NK-92 (cell line): ENCODE data around the gene NDFIP1.

Source experiments
- DNase-seq: peaks from one replicate; lab custom pipeline; 2025; ENCODE audit not compliant: unreplicated experiment; lab: John Stamatoyannopoulos, UW

Gene NDFIP1

DNA sequence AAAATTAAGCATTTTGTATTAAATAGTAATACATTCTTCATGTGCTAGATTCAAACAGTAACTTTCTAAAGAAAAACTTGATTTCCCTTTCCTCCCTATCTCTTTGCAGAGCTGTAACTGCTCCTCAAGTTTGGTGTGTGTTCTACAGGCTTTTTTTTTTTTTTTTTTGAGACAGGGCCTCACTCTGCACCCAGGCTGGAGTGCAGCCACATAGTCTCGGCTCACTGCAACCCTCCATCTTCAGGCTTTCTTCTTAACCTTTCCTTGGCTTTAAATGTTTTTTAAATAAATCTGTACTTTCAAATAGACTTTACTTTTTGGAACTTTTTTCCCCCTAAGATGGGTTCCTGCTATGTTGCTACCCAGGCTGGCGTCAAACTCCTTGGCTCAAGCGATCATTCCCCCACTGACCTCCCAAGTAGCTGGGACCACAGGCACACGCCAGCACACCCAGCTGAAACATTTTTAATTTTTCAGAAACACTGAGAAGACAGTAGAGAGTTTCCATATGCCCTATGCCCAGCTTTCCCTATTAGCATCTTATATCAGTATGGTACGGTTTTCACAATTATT, 9.1 kb downstream of the NDFIP1 start:
- DNase-seq: no peak

DNA sequence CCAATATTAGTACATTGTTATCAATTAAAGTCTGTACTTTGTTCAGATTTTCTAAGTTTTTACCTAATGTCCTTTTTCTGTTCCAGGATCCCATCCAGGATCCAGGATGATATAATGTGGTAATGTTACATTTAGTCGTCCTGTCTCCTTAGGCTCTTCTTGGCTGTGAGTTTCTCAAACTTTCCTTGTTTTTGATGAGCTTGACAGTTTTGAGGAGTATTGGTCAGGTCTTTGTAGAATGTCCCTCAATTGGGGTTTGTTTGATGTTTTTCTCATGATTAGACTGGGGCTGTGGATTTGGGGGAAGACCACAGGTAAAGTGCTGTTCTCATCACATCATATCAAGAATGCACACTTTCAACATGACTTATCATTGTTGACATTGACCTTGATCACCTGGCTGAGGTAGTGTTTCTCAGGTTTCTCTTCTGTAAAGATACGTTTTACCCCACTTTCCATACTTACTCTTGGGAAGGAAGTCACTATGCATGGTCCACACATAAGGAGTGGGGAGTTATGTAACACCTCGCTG, 9.6 kb downstream of the NDFIP1 start:
- no peak for DNase-seq

DNA sequence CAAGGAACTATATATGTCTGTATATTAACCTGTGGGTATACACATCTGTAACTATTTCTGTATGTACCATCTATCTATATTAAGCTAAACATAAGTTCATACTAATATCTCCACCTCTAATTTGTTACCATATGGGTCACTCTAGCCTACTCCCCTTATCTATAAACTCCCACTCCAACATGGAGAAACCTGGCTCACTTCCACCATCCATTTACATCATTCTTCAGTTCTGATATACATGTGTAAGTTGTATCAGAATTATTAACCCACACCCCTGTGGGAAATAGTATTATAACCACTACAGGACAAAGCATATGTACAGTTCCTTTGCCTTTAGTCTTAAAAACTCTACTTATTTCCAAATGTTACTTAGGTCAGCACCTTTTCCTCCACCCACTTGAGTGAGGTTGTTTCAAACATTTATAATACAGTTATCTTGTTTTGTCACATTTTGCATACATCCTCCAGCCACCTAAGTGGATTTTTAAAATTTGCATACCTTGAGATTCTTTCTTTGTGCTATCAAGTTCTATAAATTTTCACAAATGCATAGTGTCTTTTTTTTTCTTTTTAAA, 10.6 kb downstream of the NDFIP1 start:
- DNase-seq: no peak

DNA sequence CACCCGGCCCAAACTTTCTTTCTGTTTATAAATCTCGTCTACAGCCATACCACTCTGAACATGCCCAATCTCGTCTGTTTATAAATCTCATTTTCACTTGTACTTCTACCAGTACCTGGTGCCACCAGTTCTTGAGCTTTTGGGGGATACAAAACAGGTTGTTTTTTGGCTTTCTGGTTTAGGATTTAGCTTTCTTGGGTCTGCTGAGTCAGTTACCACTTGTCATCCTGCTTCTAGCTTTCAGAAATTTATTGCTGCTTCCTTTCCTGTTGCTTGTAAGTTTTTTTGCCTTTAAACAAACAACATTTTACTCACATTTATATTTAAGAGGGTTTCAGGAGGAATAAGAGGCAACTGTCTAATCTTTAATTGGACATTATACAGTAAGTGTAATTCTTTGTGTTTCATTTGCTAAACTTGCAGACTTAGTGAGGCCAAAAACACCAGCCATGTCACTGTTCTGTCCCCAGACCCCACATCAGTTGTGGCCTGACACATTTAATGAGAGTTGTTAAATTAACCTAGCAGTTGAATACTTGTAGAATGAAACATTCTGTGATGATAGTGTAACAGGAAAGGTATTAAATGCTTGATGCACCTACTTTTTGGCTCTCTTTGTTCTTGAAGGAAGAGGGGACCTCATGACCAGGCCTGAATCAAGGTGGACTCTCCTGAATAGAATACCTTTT, 11.8 kb downstream of the NDFIP1 start:
- DNase-seq: no peak

- no peak for DNase-seq
These were observed 13.5 kb downstream of the NDFIP1 start for GRCh38 chr5:142122121-142122520.

- no peak for DNase-seq
These were observed 16.8 kb downstream of the NDFIP1 start for GRCh38 chr5:142125378-142125777.

DNA sequence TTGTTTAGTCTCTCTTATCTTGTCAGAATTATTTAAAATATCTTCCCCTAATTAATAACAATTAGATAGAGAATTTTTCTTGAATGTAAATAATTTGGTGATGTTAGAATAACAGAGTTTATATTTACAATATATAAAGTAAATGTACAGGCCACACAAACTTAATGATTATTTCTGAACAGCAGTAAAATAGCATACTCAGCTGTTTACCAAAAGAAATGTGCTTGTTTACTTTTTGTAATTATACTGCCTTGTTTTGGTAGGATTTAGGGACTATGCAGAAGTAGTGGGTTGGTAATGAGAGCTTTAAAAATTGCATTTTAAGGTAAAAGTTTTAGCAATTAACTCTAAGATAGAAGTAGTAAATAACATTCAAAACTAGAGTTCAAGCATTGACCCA, 17.4 kb downstream of the NDFIP1 start:
- DNase-seq: no peak

DNA sequence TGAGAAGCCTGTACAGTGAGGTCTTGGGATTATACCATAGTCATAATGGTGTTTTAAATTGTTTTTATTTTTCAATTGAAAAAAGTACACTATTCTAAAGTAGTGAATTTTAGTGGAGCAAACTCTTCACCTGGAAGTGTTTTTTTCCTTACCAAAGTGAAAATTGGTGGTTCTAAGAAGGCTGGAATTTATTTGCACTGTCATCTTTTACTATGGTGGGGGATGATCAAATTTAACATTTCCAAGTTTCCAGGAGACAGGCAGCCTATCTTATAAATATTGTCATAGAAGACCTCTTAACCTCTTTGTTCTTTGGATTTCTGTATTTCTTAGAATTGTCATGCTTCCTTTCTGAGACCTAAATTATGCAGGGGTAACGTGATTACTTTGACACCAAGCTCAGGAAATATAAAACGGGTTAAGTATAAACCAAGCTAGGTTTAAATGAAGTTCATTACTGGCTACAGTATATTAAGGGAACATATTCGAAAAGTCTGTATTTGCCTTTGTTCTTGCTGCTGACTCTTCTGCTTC, 20.2 kb downstream of the NDFIP1 start:
- DNase-seq: no peak

DNA sequence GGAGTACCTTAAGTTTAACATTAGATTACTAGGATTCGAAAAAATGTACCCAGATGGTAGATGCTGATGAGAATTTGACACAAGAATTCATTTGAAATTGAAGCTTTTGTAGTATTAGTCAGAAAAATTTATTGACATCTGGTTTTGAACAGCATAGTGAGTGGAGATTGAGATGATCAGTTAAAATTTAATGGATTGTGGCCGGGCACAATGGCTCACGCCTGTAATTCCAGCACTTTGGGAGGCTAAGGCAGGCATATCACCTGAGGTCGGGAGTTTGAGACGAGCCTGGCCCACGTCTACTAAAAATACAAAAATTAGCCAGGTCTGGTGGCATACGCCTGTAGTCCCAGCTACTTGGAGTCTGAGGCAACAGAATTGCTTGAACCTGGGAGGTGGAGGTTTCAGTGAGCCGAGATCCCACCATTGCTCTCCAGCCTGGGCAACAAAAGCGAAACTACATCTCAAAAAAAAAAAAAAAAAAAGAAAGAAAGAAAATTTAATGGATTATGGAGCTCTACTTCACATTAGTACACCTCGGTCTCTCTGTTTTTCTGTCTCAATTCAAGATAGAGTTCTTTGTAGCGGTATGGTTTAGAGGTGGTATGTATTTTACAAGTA, 21.0 kb downstream of the NDFIP1 start:
- DNase-seq: no peak

DNA sequence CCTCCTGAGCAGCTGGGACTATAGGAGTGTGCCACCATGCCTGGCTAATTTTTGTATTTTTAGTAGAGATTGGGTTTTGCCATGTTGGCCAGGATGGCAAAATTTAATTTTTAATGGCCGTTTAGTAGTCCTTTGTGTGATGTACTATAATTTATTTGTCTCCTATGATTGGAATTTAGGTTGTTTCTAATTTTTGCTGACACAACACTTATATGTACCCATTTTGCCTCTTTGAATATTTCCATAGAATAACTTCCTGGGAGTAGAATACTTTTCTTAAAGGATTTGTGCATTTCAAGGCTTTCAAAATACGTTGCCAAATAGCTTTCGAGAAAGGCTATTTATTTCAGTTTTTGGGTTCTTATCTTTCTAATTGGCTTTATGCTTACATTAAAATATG, 22.8 kb downstream of the NDFIP1 start:
- DNase-seq: no peak

DNA sequence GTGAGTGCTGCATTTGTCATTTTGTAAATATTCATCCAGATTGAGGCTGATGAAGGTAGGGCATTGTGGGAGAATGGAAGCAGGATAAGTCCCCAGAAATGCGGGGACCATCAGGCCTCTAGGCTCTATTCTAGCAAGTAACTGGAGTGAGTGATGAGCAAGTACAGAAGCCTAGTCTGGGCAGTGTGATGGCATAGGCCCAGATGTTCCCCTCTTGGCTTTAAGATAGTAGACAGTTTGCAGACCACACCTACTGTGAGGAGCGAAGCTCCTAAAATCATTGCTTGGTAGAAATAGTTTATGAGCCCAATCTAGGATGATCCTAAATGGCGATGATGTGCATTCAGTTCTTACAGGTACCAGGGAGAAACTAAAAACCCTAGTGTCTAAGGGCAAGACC, 24.3 kb downstream of the NDFIP1 start:
- no peak for DNase-seq

DNA sequence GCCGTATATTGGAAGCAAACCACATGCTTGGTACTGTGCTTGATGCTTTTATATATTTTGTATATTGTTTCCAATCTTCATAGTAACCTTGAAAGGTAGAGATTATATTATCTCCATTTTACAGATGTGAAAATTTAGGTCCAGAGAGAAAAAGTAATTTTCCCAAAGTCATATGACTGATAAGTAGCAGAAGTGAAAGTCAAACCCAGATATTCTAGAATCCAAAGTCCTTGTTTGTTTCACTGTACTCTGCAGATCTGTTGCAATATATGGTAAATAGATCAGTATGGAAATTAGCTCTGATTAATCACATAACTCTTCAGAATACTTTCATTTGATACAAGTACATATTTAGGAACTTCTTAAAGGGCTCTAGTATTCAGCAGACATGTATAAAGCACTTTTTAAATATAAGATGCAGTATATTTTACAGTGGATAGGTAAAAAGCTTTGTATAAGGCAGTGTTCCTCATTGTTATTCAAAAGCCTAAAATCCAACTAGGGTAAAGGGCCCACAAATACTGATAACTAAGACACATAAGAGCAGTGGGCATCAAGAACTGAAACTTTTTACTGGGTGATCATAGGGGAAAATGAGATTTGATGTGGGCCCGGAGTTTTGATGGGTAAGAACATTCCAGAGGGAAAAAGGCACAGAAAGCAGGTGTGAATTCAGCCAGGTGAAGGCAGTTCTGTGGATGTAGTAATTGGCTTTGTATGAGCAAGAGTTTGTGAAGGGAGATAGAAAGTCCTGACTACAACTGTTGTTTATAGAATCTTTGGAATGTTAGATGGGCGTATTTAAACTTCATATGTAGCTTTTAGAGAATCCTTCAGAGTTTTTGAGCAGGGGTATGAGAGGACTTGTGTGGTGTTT, 25.0 kb downstream of the NDFIP1 start:
- DNase-seq: no peak

- no peak for DNase-seq
These were observed 25.9 kb downstream of the NDFIP1 start for GRCh38 chr5:142134331-142135010.

DNA sequence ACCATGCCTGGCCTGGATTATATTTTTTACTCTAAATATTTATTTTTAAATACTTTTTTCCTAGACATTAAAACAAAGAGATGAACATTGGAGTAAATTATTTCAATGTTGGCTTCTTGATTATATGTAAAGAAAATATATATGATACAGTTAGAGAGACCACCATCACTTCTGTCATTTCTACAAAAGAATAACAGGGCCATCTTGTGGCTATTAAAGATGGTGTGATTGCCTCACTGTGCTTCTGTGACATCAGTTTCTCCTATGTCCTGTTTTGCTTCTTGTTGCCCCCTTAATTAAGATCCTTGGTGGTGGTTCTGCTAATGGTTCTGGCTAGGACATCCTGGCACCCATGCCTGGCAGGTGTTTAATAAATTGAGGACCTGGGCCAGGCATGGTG, 32.9 kb downstream of the NDFIP1 start:
- no peak for DNase-seq

- DNase-seq: no peak
These were observed 35.3 kb downstream of the NDFIP1 start for GRCh38 chr5:142143878-142144277.

DNA sequence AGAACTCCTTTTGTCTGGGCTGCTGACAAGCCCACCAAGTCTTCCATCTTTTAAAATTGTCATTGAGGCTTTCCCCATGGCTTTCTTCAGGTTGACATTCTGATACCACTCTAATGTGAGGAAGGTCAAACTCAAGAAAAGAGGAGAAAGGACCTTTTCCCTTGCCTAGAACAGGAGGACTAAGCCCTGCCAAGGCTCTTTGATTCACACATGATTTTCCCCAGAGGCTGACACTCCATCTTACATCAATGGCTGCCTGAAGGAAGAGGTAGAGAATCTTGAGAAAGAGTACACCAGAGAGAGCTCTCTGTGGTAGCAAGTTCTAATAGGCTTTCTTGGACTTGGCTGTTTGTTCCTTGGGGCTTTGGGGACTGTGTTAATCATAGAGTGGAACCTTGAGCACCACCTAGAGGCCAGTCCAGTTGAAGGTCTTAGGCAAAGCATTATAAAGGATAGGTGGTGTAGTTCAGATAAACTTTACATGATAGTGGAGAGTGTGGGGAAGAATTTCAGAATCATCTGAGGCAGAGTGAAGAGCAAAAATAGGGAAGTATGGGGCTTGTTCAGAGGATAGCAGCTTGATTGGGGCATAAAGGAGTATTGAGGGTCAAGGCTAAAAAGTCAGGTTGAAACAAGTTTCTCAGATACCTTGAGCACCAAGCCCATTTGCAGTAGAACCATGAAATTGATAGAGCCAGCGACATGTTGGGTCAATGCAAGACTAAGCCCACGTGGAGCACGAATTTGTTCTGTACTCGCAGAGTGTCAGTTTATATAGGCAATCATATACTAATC, 36.7 kb downstream of the NDFIP1 start:
- DNase-seq: no peak

DNA sequence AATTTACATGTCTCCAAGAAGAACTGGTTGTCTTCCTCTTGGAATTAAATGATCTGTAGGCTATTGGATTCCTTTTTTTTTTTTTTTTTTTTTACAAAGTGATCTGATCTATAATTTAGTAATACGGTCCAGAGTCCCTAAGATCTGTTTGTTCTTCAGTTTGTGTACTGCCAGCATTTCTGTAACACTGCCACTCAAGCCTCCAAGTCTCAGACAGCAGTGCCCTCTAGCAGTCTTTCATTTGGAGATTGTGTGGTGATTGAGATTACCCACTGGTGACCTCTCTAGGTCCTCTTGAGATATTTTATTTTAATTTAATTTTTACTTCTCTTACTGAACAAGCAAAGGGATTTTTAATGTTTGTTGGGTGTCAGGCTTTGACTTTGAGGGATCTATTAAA, 40.8 kb downstream of the NDFIP1 start:
- DNase-seq: no peak

DNA sequence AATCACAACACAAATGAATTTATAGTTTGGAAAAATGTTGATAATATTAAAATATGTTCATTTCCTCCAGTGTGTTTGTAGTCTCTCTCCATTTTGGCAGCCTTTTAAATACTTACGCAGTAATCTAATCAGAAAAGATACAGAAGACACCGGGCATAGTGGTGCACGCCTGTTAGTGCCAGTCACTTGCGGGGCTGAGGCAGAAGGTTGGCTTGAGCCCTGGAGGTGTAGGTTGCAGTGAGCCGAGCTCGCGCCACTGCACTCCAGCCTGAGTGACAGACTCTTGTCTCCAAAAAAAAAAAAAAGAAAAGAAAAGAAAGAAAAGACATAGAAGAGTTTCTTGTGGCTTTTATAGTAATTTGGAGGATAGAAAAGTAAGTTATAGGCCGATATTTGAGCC, 41.9 kb downstream of the NDFIP1 start:
- no peak for DNase-seq
